Measurements from ENCODE around the gene TFRC.
"Not testable (repeated sequence)": the region's sequence is repeated elsewhere in the genome, so short reads cannot be mapped to it uniquely, and the experiment has no call there.

TFRC gene

GRCh38 chr3:196047391-196048030, 34.4 kb downstream of the TFRC start:
- no peak for DNase-seq

- no peak for DNase-seq
Observed at GRCh38 chr3:196044513-196044912, 37.4 kb downstream of the TFRC start.

- DNase-seq: no peak
Observed at GRCh38 chr3:196042673-196043072, 39.2 kb downstream of the TFRC start.

GRCh38 chr3:196039359-196039758, 42.5 kb downstream of the TFRC start:
- no peak for DNase-seq

GRCh38 chr3:196026059-196026458, 55.8 kb downstream of the TFRC start:
- not testable (repeated sequence) for DNase-seq

- no peak for DNase-seq
Observed at GRCh38 chr3:196024968-196025367, 56.9 kb downstream of the TFRC start.

- no peak for DNase-seq
Observed at GRCh38 chr3:196023947-196024346, 57.9 kb downstream of the TFRC start.

GRCh38 chr3:196022499-196022878, 59.4 kb downstream of the TFRC start:
- DNase-seq: not testable (repeated sequence)

GRCh38 chr3:196020373-196020772, 61.5 kb downstream of the TFRC start:
- DNase-seq: no peak

GRCh38 chr3:196019576-196019975, 62.3 kb downstream of the TFRC start:
- not testable (repeated sequence) for DNase-seq

GRCh38 chr3:196018159-196018558, 63.7 kb downstream of the TFRC start:
- not testable (repeated sequence) for DNase-seq

- DNase-seq: no peak
Observed at GRCh38 chr3:196016485-196016884, 65.4 kb downstream of the TFRC start.

GRCh38 chr3:196016059-196016458, 65.8 kb downstream of the TFRC start:
- DNase-seq: no peak

GRCh38 chr3:196013587-196014487, 68.1 kb downstream of the TFRC start:
- DNase-seq: no peak

GRCh38 chr3:196012941-196013476, 68.9 kb downstream of the TFRC start:
- DNase-seq: no peak

GRCh38 chr3:196012481-196012880, 69.4 kb downstream of the TFRC start:
- DNase-seq: no peak

- DNase-seq: no peak
Observed at GRCh38 chr3:196009456-196009855, 72.4 kb downstream of the TFRC start.

GRCh38 chr3:196008929-196009328, 73.0 kb downstream of the TFRC start:
- DNase-seq: no peak

- DNase-seq: no peak
Observed at GRCh38 chr3:196008387-196008786, 73.5 kb downstream of the TFRC start.

GRCh38 chr3:196007744-196008335, 74.0 kb downstream of the TFRC start:
- no peak for DNase-seq

GRCh38 chr3:196005338-196005737, 76.6 kb downstream of the TFRC start:
- not testable (repeated sequence) for DNase-seq

GRCh38 chr3:196004359-196005052, 77.4 kb downstream of the TFRC start:
- DNase-seq: not testable (repeated sequence)

GRCh38 chr3:196003611-196004010, 78.3 kb downstream of the TFRC start:
- no peak for DNase-seq
